Measurements from ENCODE around the gene MLLT10. TPM values are rescaled to one million over a fixed set of nuclear protein-coding genes. Genes with fewer than 3 reads are reported as not detected.

Gene MLLT10
- polyA plus RNA-seq, 1 donor, result 39.4 TPM

- Histone ChIP-seq H3K4me1 (ENCODE audit: control insufficient read depth, insufficient read depth, low read length) (peaks cover 31% of the 10 kb centered on the region), H3K27ac (ENCODE audit: low read length) (peak overlapping the region; percentile 71), H3K9me3 (ENCODE audit: control insufficient read depth, low read depth, low read length) (no peaks in the 10 kb centered on the region), H3K27me3 (ENCODE audit: control insufficient read depth, insufficient read depth, low read length) (peaks cover 3% of the 10 kb centered on the region), H3K36me3 (ENCODE audit: control insufficient read depth, insufficient read depth, low read length) (no peaks in the 10 kb centered on the region), H3K4me3 (ENCODE audit: low read length) (peak overlapping the region; percentile 60)
- no CpG with 5 or more reads among the region's 86 CpGs for WGBS (ENCODE audit: insufficient coverage, low lambda C conversion rate)
- DNase-seq, result peak in 1 of 2 donors; percentile 77
These were observed 17.5 kb upstream of the MLLT10 start for GRCh38 chr10:21516242-21517131.

DNA sequence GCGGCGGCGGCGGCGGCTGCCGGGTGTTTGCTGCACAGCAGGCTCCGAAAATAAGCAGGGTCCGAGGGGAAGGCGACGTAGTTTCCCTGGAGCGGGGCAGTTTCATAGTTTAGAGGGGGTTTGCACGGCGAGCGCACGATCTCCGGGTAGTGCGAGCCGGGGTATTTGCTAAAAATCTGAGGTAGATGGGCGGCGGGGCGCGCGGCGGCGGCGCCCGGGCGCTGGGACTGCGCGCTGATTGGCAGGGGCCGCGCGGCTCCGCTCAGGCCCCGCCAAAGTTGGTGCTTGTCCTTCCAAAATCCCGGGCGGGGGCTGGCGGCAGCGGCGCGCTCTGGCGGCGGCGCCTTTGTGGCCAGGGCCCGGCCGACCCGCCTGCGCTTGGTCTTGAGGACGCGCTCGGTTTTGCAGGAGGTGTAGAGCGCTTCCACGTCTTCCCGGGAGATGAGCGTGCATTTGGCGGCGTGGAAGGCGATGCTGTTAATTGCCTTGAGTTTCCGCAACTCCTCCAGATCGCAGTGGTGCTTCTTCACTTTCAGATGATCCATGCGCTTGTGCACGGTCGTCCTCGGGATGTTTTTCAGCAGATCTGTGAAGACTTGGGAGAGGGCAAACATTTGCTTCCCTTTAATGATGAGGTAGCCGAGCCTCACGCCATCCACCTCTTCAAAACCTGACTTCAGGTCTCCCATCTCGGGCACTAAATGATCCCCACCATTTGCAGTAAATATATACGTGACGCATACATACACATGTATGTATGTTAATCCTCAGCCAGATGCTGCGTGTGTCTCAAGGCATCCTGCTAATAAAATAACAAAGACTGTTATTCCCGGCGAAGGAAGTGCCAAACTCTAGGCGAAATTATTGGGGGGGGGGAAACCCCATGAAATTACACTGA lies 16.6 kb upstream of the MLLT10 start:
- DNase-seq, result peak in 1 of 2 donors; percentile 74
- 10% methylated on average over 6 of the region's 73 CpGs for WGBS (ENCODE audit: insufficient coverage, low lambda C conversion rate)
- no peaks in the 10 kb centered on the region for H3K36me3 ChIP-seq (ENCODE audit: control insufficient read depth, insufficient read depth, low read length)
- H3K27ac ChIP-seq (ENCODE audit: low read length), result peak overlapping the region; percentile 65
- H3K27me3 ChIP-seq (ENCODE audit: control insufficient read depth, insufficient read depth, low read length), result peaks cover 3% of the 10 kb centered on the region
- peak overlapping the region; percentile 27 for H3K4me3 ChIP-seq (ENCODE audit: low read length)
- H3K4me1 ChIP-seq (ENCODE audit: control insufficient read depth, insufficient read depth, low read length), result peaks cover 24% of the 10 kb centered on the region
- no peaks in the 10 kb centered on the region for H3K9me3 ChIP-seq (ENCODE audit: control insufficient read depth, low read depth, low read length)

GRCh38 chr10:21518149-21518640 lies 15.8 kb upstream of the MLLT10 start:
- H3K9me3 ChIP-seq (ENCODE audit: control insufficient read depth, low read depth, low read length), result no peaks in the 10 kb centered on the region
- peaks cover 23% of the 10 kb centered on the region for H3K4me1 ChIP-seq (ENCODE audit: control insufficient read depth, insufficient read depth, low read length)
- H3K36me3 ChIP-seq (ENCODE audit: control insufficient read depth, insufficient read depth, low read length), result no peaks in the 10 kb centered on the region
- H3K27ac ChIP-seq (ENCODE audit: low read length), result peak overlapping the region; percentile 65
- H3K27me3 ChIP-seq (ENCODE audit: control insufficient read depth, insufficient read depth, low read length), result peaks cover 3% of the 10 kb centered on the region
- WGBS (ENCODE audit: insufficient coverage, low lambda C conversion rate), result 0% methylated on average over 2 of the region's 13 CpGs
- DNase-seq, result peak in 1 of 2 donors; percentile 78
- H3K4me3 ChIP-seq (ENCODE audit: low read length), result peak overlapping the region; percentile 27

GRCh38 chr10:21518641-21519396 lies 15.2 kb upstream of the MLLT10 start:
- peak in 1 of 2 donors; percentile 83 for DNase-seq
- H3K36me3 ChIP-seq (ENCODE audit: control insufficient read depth, insufficient read depth, low read length), result no peaks in the 10 kb centered on the region
- 2% methylated on average over 7 of the region's 16 CpGs for whole genome bisulfite sequencing (ENCODE audit: insufficient coverage, low lambda C conversion rate)
- peaks cover 28% of the 10 kb centered on the region for H3K4me1 ChIP-seq (ENCODE audit: control insufficient read depth, insufficient read depth, low read length)
- H3K27ac ChIP-seq (ENCODE audit: low read length), result peak overlapping the region; percentile 65
- H3K9me3 ChIP-seq (ENCODE audit: control insufficient read depth, low read depth, low read length), result no peaks in the 10 kb centered on the region
- H3K27me3 ChIP-seq (ENCODE audit: control insufficient read depth, insufficient read depth, low read length), result peaks cover 3% of the 10 kb centered on the region
- peak overlapping the region; percentile 27 for H3K4me3 ChIP-seq (ENCODE audit: low read length)

- Histone ChIP-seq H3K4me3 (ENCODE audit: low read length) (peak overlapping the region; percentile 27), H3K36me3 (ENCODE audit: control insufficient read depth, insufficient read depth, low read length) (no peaks in the 10 kb centered on the region), H3K27ac (ENCODE audit: low read length) (peak overlapping the region; percentile 65), H3K4me1 (ENCODE audit: control insufficient read depth, insufficient read depth, low read length) (peaks cover 28% of the 10 kb centered on the region), H3K9me3 (ENCODE audit: control insufficient read depth, low read depth, low read length) (no peaks in the 10 kb centered on the region), H3K27me3 (ENCODE audit: control insufficient read depth, insufficient read depth, low read length) (peaks cover 3% of the 10 kb centered on the region)
- 40% methylated on average over 7 of the region's 11 CpGs for whole genome bisulfite sequencing (ENCODE audit: insufficient coverage, low lambda C conversion rate)
- DNase-seq, result no peak
These were observed 14.6 kb upstream of the MLLT10 start for GRCh38 chr10:21519397-21519933.

DNA sequence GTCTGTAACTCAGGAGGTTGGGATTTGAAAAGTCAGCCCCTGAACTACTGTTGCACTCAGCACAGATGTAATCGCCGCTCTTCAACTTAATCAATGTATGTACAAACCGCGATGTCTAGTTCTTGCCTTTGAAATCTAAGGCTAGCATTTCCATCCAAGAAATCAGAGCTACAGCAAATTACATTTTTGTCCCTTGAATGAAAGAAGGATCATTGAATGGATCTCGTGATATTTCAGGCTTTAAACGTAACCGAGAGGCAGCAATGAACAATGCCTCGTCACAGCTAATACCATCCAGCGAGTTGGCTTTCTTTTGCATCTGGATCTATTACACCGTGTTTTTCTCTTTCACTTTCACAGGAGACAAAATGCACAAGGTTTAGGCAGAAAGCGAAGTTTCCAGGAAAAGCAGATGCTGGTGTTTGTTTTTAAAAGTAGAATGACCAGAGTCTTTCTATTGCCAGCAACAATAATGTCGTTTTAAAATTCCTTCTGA lies 14.0 kb upstream of the MLLT10 start:
- peak overlapping the region; percentile 65 for H3K27ac ChIP-seq (ENCODE audit: low read length)
- WGBS (ENCODE audit: insufficient coverage, low lambda C conversion rate), result no CpG with 5 or more reads among the region's 12 CpGs
- H3K27me3 ChIP-seq (ENCODE audit: control insufficient read depth, insufficient read depth, low read length), result peaks cover 3% of the 10 kb centered on the region
- H3K4me1 ChIP-seq (ENCODE audit: control insufficient read depth, insufficient read depth, low read length), result peaks cover 28% of the 10 kb centered on the region
- peak overlapping the region; percentile 7 for H3K4me3 ChIP-seq (ENCODE audit: low read length)
- no peaks in the 10 kb centered on the region for H3K9me3 ChIP-seq (ENCODE audit: control insufficient read depth, low read depth, low read length)
- peak in 1 of 2 donors; percentile 77 for DNase-seq
- H3K36me3 ChIP-seq (ENCODE audit: control insufficient read depth, insufficient read depth, low read length), result no peaks in the 10 kb centered on the region

- no peaks in the 10 kb centered on the region for H3K36me3 ChIP-seq (ENCODE audit: control insufficient read depth, insufficient read depth, low read length)
- peaks cover 24% of the 10 kb centered on the region for H3K4me1 ChIP-seq (ENCODE audit: control insufficient read depth, insufficient read depth, low read length)
- peak overlapping the region; percentile 10 for H3K27ac ChIP-seq (ENCODE audit: low read length)
- H3K27me3 ChIP-seq (ENCODE audit: control insufficient read depth, insufficient read depth, low read length), result peaks cover 3% of the 10 kb centered on the region
- H3K4me3 ChIP-seq (ENCODE audit: low read length), result no peak overlapping the region
- DNase-seq, result no peak
- H3K9me3 ChIP-seq (ENCODE audit: control insufficient read depth, low read depth, low read length), result no peaks in the 10 kb centered on the region
These were observed 13.5 kb upstream of the MLLT10 start for GRCh38 chr10:21520509-21520908.

DNA sequence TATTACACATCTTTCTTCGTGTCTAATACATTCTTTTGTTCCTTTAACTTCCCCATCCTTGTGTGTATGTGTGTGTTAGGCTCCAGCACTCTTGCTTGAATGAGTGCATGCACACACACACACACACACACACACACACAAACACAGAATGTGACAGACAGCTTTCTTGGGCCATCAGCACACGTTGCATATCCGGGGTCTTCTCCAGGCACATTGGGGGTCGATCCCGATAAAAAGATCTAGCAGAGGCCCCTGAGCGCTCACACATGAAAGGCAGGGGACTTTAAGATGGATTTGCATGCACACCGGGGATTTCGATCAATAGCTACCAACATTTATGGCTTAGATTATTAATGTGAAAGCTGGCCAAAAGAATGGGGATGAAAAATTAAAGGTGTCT lies 13.1 kb upstream of the MLLT10 start:
- no peak for DNase-seq
- WGBS (ENCODE audit: insufficient coverage, low lambda C conversion rate), result no CpG with 5 or more reads among the region's 8 CpGs
- H3K36me3 ChIP-seq (ENCODE audit: control insufficient read depth, insufficient read depth, low read length), result no peaks in the 10 kb centered on the region
- H3K4me3 ChIP-seq (ENCODE audit: low read length), result no peak overlapping the region
- H3K27me3 ChIP-seq (ENCODE audit: control insufficient read depth, insufficient read depth, low read length), result peaks cover 3% of the 10 kb centered on the region
- H3K27ac ChIP-seq (ENCODE audit: low read length), result no peak overlapping the region
- no peaks in the 10 kb centered on the region for H3K9me3 ChIP-seq (ENCODE audit: control insufficient read depth, low read depth, low read length)
- peaks cover 20% of the 10 kb centered on the region for H3K4me1 ChIP-seq (ENCODE audit: control insufficient read depth, insufficient read depth, low read length)

- no CpG with 5 or more reads among the region's 4 CpGs for WGBS (ENCODE audit: insufficient coverage, low lambda C conversion rate)
- no peak for DNase-seq
- Histone ChIP-seq H3K36me3 (ENCODE audit: control insufficient read depth, insufficient read depth, low read length) (no peaks in the 10 kb centered on the region), H3K4me3 (ENCODE audit: low read length) (no peak overlapping the region), H3K4me1 (ENCODE audit: control insufficient read depth, insufficient read depth, low read length) (peaks cover 18% of the 10 kb centered on the region), H3K9me3 (ENCODE audit: control insufficient read depth, low read depth, low read length) (no peaks in the 10 kb centered on the region), H3K27ac (ENCODE audit: low read length) (no peak overlapping the region), H3K27me3 (ENCODE audit: control insufficient read depth, insufficient read depth, low read length) (no peaks in the 10 kb centered on the region)
These were observed 12.1 kb upstream of the MLLT10 start for GRCh38 chr10:21521751-21522533.
